DOHH2 (cell line): ENCODE results near the gene SLC7A11.

ENCODE experiments used
- EZH2phosphoT487 ChIP-seq: fragments of 200-600 bp; sonication (generic); IDR thresholded peaks from 2 replicates; pipeline ENCODE4 v1.6.1; 2017; ENCODE audit warnings: borderline replicate concordance, mild to moderate bottlenecking, antibody characterized with exemption, low read length, moderate library complexity, mixed read lengths
- TF ChIP-seq, protein P1 (sequence below): fragments of 200-600 bp; sonication (generic); IDR thresholded peaks from one replicate; pipeline ENCODE4 v1.5.1; 2014; ENCODE audit warnings: antibody characterized with exemption, mild to moderate bottlenecking, low read depth, low read length; ENCODE audit not compliant: poor library complexity, severe bottlenecking

DNA sequence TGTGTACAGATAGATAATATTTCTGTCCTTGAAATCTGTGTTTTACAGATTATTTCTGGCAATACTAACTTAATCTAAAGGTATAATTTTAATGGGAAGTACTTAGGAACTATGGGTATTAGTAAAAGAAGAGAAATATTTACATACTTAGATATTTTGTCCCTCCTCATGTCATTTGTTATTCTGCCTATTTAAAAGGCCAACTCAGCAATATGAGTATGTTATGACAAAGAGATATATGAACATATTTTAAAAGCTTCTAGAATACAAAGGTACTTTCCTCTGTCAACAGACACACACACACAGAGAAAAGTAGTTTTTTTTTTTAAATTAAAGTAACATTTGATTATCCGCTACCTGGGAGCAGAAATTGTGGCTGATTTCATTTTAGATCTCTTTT is 7.9 kb downstream of the SLC7A11 start:
- TF ChIP-seq, protein P1, sequence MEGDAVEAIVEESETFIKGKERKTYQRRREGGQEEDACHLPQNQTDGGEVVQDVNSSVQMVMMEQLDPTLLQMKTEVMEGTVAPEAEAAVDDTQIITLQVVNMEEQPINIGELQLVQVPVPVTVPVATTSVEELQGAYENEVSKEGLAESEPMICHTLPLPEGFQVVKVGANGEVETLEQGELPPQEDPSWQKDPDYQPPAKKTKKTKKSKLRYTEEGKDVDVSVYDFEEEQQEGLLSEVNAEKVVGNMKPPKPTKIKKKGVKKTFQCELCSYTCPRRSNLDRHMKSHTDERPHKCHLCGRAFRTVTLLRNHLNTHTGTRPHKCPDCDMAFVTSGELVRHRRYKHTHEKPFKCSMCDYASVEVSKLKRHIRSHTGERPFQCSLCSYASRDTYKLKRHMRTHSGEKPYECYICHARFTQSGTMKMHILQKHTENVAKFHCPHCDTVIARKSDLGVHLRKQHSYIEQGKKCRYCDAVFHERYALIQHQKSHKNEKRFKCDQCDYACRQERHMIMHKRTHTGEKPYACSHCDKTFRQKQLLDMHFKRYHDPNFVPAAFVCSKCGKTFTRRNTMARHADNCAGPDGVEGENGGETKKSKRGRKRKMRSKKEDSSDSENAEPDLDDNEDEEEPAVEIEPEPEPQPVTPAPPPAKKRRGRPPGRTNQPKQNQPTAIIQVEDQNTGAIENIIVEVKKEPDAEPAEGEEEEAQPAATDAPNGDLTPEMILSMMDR, result no peak
- TF ChIP-seq EZH2phosphoT487, result no peak
